GM23338 (cell line): Measurements from ENCODE around the gene ELAVL2. TPM values are rescaled to one million over a fixed set of nuclear protein-coding genes. Genes with fewer than 3 reads are reported as not detected.
A peak's percentile ranks its signal among the peaks of the same experiment; 100 is the strongest.

Experiments
- ATAC-seq: fragments of 200-7000 bp; cut with Tn5 transposase; 3 replicates; pipeline ENCODE4 v1.9.1; 2020
- DNase-seq: peaks from one replicate; pipeline ENCODE4 v3.0.0-alpha.2; 2015; ENCODE audit warnings: low spot score
- H2AFZ ChIP-seq: fragments of 200-600 bp; sonication (generic); 2 replicates; pipeline ENCODE4 v1.8.0; 2016; ENCODE audit warnings: antibody characterized with exemption, mild to moderate bottlenecking, moderate library complexity
- H3F3A ChIP-seq: fragments of 200-600 bp; sonication (generic); replicated peaks from 2 replicates; pipeline ENCODE4 v1.8.0; 2017; ENCODE audit warnings: antibody characterized with exemption, mixed run types, low read depth
- H3K27ac ChIP-seq: fragments of 200-600 bp; sonication (generic); 2 replicates; pipeline ENCODE4 v1.6.1; 2016; ENCODE audit warnings: low read depth
- H3K27me3 ChIP-seq: fragments of 200-600 bp; sonication (generic); 2 replicates; pipeline ENCODE4 v1.8.0; 2016; ENCODE audit warnings: mild to moderate bottlenecking, mixed run types, moderate library complexity; ENCODE audit not compliant: insufficient read depth
- H3K36me3 ChIP-seq: fragments of 200-600 bp; sonication (generic); 2 replicates; pipeline ENCODE4 v1.8.0; 2016; ENCODE audit warnings: mild to moderate bottlenecking; ENCODE audit not compliant: insufficient read depth
- H3K4me1 ChIP-seq: fragments of 200-600 bp; sonication (generic); 2 replicates; pipeline ENCODE4 v1.8.0; 2016; ENCODE audit warnings: mild to moderate bottlenecking, moderate library complexity; ENCODE audit not compliant: insufficient read depth
- H3K4me2 ChIP-seq: fragments of 200-600 bp; sonication (generic); 2 replicates; pipeline ENCODE4 v1.7.1; 2017; ENCODE audit warnings: mixed run types
- H3K4me3 ChIP-seq: fragments of 200-600 bp; sonication (generic); 2 replicates; pipeline ENCODE4 v1.6.1; 2016; ENCODE audit warnings: mixed run types
- H3K79me2 ChIP-seq: fragments of 200-600 bp; sonication (generic); replicated peaks from 2 replicates; pipeline ENCODE4 v1.8.0; 2017; ENCODE audit warnings: mild to moderate bottlenecking; ENCODE audit not compliant: insufficient read depth
- H3K9me2 ChIP-seq: fragments of 200-600 bp; sonication (generic); 2 replicates; pipeline ENCODE4 v1.8.0; 2017; ENCODE audit not compliant: insufficient read depth
- H4K20me1 ChIP-seq: fragments of 200-600 bp; sonication (generic); replicated peaks from 2 replicates; pipeline ENCODE4 v1.8.0; 2017; ENCODE audit warnings: mild to moderate bottlenecking; ENCODE audit not compliant: insufficient read depth
- H3K27ac Mint-ChIP-seq: 2 replicates; pipeline ENCODE4 v1.8.0; 2020; ENCODE audit warnings: inconsistent platforms, mild to moderate bottlenecking, moderate library complexity, mixed read lengths
- H3K27me3 Mint-ChIP-seq: 3 replicates; pipeline ENCODE4 v1.8.0; 2022; ENCODE audit warnings: low read depth, mild to moderate bottlenecking, moderate library complexity, mixed read lengths, inconsistent platforms; ENCODE audit not compliant: insufficient read depth, poor library complexity
- H3K36me3 Mint-ChIP-seq: 3 replicates; pipeline ENCODE4 v1.8.0; 2021; ENCODE audit warnings: low read depth, mild to moderate bottlenecking, inconsistent platforms, moderate library complexity, mixed read lengths
- H3K4me1 Mint-ChIP-seq: 3 replicates; pipeline ENCODE4 v1.8.0; 2020; ENCODE audit warnings: mild to moderate bottlenecking, inconsistent platforms, mixed read lengths
- H3K4me3 Mint-ChIP-seq: 3 replicates; pipeline ENCODE4 v1.8.0; 2021; ENCODE audit warnings: moderate library complexity, mild to moderate bottlenecking, inconsistent platforms, mixed read lengths
- H3K9me3 Mint-ChIP-seq: 3 replicates; pipeline ENCODE4 v1.8.0; 2020; ENCODE audit warnings: moderate library complexity, mild to moderate bottlenecking, inconsistent platforms, mixed read lengths
- ETS1 ChIP-seq: IDR thresholded peaks from 2 replicates; pipeline ENCODE4 v1.6.1; 2016; ENCODE audit warnings: antibody characterized with exemption
- EZH2 ChIP-seq: fragments of 200-600 bp; sonication (generic); IDR thresholded peaks from one replicate; pipeline ENCODE4 v1.8.0; 2017; ENCODE audit warnings: antibody characterized with exemption, mild to moderate bottlenecking, low read depth; ENCODE audit not compliant: unreplicated experiment
- EZH2phosphoT487 ChIP-seq: fragments of 200-600 bp; sonication (generic); IDR thresholded peaks from one replicate; pipeline ENCODE4 v1.8.1; 2018; ENCODE audit warnings: antibody characterized with exemption; ENCODE audit not compliant: unreplicated experiment
- POLR2AphosphoS5 ChIP-seq: IDR thresholded peaks from 2 replicates; pipeline ENCODE4 v1.6.1; 2016; ENCODE audit warnings: antibody characterized with exemption, low read depth
- ZNF114 ChIP-seq: fragments of 250-450 bp; sonication (Bioruptor Pico); IDR thresholded peaks from 2 replicates; pipeline ENCODE4 v1.5.0; 2020; ENCODE audit warnings: mild to moderate bottlenecking, moderate library complexity
- ZNF331 ChIP-seq: fragments of 250-450 bp; sonication (Bioruptor Pico); IDR thresholded peaks from 2 replicates; pipeline ENCODE4 v1.5.0; 2020; ENCODE audit warnings: low read depth, mild to moderate bottlenecking, moderate library complexity
- polyA plus RNA-seq: library from polyadenylated mRNA; unstranded; fragments of >200 nt; fragmentation: Nextera tagmentation; extraction: Ambion mirVana; gene quantifications from 2 replicates; pipeline ENCODE4 v1.2.1, GENCODE V29; 2016
- total RNA-seq: library from RNA; depleted of rRNA; stranded (reverse); fragments of >200 nt; shearing (Covaris generic); gene quantifications from 2 replicates; pipeline ENCODE4 v1.2.3, GENCODE V29; 2014
- TF ChIP-seq, protein P1 (sequence below): fragments of 250-450 bp; sonication (Bioruptor Pico); IDR thresholded peaks from 2 replicates; pipeline ENCODE4 v1.5.0; 2020; ENCODE audit warnings: mild to moderate bottlenecking, moderate library complexity
- TF ChIP-seq, protein P2 (sequence below), 2 experiments: fragments of 200-600 bp in 1 of 2; sonication (generic) in 1 of 2; conservative IDR thresholded peaks; 2 replicates each; pipeline versions ENCODE4 v1.5.1 to v1.6.1; 2016 to 2017; ENCODE audit warnings: antibody characterized with exemption in 2 of 2, low read depth in 2 of 2, mild to moderate bottlenecking in 2 of 2, moderate library complexity in 1 of 2

Gene ELAVL2
- total and polyA plus RNA-seq, 2 experiments from 2014 or later, result 18.6 to 42.4 TPM

GRCh38 chr9:23779220-23779619 is 46.8 kb downstream of the ELAVL2 start (continued):
- TF ChIP-seq, protein P1, sequence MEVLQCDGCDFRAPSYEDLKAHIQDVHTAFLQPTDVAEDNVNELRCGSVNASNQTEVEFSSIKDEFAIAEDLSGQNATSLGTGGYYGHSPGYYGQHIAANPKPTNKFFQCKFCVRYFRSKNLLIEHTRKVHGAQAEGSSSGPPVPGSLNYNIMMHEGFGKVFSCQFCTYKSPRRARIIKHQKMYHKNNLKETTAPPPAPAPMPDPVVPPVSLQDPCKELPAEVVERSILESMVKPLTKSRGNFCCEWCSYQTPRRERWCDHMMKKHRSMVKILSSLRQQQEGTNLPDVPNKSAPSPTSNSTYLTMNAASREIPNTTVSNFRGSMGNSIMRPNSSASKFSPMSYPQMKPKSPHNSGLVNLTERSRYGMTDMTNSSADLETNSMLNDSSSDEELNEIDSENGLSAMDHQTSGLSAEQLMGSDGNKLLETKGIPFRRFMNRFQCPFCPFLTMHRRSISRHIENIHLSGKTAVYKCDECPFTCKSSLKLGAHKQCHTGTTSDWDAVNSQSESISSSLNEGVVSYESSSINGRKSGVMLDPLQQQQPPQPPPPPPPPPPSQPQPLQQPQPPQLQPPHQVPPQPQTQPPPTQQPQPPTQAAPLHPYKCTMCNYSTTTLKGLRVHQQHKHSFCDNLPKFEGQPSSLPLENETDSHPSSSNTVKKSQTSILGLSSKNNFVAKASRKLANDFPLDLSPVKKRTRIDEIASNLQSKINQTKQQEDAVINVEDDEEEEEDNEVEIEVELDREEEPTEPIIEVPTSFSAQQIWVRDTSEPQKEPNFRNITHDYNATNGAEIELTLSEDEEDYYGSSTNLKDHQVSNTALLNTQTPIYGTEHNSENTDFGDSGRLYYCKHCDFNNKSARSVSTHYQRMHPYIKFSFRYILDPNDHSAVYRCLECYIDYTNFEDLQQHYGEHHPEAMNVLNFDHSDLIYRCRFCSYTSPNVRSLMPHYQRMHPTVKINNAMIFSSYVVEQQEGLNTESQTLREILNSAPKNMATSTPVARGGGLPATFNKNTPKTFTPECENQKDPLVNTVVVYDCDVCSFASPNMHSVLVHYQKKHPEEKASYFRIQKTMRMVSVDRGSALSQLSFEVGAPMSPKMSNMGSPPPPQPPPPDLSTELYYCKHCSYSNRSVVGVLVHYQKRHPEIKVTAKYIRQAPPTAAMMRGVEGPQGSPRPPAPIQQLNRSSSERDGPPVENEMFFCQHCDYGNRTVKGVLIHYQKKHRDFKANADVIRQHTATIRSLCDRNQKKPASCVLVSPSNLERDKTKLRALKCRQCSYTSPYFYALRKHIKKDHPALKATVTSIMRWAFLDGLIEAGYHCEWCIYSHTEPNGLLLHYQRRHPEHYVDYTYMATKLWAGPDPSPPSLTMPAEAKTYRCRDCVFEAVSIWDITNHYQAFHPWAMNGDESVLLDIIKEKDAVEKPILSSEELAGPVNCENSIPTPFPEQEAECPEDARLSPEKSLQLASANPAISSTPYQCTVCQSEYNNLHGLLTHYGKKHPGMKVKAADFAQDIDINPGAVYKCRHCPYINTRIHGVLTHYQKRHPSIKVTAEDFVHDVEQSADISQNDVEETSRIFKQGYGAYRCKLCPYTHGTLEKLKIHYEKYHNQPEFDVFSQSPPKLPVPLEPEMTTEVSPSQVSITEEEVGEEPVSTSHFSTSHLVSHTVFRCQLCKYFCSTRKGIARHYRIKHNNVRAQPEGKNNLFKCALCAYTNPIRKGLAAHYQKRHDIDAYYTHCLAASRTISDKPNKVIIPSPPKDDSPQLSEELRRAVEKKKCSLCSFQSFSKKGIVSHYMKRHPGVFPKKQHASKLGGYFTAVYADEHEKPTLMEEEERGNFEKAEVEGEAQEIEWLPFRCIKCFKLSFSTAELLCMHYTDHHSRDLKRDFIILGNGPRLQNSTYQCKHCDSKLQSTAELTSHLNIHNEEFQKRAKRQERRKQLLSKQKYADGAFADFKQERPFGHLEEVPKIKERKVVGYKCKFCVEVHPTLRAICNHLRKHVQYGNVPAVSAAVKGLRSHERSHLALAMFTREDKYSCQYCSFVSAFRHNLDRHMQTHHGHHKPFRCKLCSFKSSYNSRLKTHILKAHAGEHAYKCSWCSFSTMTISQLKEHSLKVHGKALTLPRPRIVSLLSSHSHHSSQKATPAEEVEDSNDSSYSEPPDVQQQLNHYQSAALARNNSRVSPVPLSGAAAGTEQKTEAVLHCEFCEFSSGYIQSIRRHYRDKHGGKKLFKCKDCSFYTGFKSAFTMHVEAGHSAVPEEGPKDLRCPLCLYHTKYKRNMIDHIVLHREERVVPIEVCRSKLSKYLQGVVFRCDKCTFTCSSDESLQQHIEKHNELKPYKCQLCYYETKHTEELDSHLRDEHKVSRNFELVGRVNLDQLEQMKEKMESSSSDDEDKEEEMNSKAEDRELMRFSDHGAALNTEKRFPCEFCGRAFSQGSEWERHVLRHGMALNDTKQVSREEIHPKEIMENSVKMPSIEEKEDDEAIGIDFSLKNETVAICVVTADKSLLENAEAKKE (CRISPR knock-in tag), result no peak
- no peak for TF ChIP-seq EZH2phosphoT487
- TF ChIP-seq ZNF114 (CRISPR knock-in tag), result no peak
- TF ChIP-seq, protein P2, sequence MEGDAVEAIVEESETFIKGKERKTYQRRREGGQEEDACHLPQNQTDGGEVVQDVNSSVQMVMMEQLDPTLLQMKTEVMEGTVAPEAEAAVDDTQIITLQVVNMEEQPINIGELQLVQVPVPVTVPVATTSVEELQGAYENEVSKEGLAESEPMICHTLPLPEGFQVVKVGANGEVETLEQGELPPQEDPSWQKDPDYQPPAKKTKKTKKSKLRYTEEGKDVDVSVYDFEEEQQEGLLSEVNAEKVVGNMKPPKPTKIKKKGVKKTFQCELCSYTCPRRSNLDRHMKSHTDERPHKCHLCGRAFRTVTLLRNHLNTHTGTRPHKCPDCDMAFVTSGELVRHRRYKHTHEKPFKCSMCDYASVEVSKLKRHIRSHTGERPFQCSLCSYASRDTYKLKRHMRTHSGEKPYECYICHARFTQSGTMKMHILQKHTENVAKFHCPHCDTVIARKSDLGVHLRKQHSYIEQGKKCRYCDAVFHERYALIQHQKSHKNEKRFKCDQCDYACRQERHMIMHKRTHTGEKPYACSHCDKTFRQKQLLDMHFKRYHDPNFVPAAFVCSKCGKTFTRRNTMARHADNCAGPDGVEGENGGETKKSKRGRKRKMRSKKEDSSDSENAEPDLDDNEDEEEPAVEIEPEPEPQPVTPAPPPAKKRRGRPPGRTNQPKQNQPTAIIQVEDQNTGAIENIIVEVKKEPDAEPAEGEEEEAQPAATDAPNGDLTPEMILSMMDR (conservative IDR thresholded peaks at IDR 0.05; ENCODE audit: low read depth in 2 of 2), result no peak

- Mint-ChIP-seq H3K4me1 (peaks cover 81% of the 10 kb centered on the region), H3K9me3 (no peaks in the 10 kb centered on the region), H3K4me3 (peak overlapping the region; percentile 33; the same call in 1 of the 3 replicates), H3K27me3 (peaks cover 1% of the 10 kb centered on the region), H3K36me3 (no peaks in the 10 kb centered on the region), H3K27ac (peak overlapping the region; percentile 89)
- peak; percentile 47 for ATAC-seq
- no peak for DNase-seq
- Histone ChIP-seq H2AFZ (no peak overlapping the region), H3K79me2 (peaks cover 96% of the 10 kb centered on the region), H3K4me1 (peaks cover 94% of the 10 kb centered on the region), H3K4me2 (peak overlapping the region; percentile 36), H3K36me3 (no peaks in the 10 kb centered on the region), H4K20me1 (no peaks in the 10 kb centered on the region), H3K9me2 (no peaks in the 10 kb centered on the region), H3K27me3 (no peaks in the 10 kb centered on the region), H3F3A (peaks cover 5% of the 10 kb centered on the region; the same call in 1 of the 2 replicates), H3K4me3 (peak overlapping the region; percentile 27), H3K27ac (peak overlapping the region; percentile 92)
- TF ChIP-seq ETS1 (no peak), ZNF331 (CRISPR knock-in tag) (no peak), EZH2phosphoT487 (no peak), POLR2AphosphoS5 (no peak), EZH2 (no peak)
- TF ChIP-seq, protein P2 (conservative IDR thresholded peaks at IDR 0.05; ENCODE audit: low read depth in 2 of 2), result no peak
These were observed 48.7 kb downstream of the ELAVL2 start for GRCh38 chr9:23777328-23777727.
